NCI-H146 treated with DMSO at 0.1 percent for 48 hours (cell line): ENCODE results near the gene CAMTA1.

Experiments used
- DNase-seq: peaks from one replicate; lab custom pipeline; 2025; ENCODE audit not compliant: unreplicated experiment; lab: John Stamatoyannopoulos, UW

The CAMTA1 gene

DNA sequence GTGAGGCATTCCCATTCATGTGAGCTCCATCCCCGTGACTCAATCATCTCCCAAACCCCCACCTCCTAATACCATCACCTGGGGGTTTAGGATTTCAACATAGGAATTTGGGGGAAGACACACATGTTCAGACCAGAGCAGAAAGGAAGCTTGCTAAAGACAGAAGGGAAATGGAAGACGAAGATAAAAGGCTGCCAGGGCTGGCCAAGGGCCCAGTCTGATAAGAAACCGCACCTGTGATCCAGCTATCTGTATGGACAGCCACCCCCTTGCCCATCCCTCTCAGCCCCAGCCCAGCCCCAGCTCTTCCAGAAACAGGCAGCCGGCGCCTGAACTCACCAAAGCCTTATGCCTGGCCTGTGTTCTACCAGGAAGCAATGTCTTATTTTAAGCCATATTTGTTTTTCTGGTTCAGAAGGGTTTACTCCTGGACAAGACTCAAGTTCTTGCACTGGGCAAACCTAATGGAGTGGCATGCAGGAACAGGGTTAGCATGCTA lies 787.4 kb downstream of the CAMTA1 start:
- DNase-seq = no peak

DNA sequence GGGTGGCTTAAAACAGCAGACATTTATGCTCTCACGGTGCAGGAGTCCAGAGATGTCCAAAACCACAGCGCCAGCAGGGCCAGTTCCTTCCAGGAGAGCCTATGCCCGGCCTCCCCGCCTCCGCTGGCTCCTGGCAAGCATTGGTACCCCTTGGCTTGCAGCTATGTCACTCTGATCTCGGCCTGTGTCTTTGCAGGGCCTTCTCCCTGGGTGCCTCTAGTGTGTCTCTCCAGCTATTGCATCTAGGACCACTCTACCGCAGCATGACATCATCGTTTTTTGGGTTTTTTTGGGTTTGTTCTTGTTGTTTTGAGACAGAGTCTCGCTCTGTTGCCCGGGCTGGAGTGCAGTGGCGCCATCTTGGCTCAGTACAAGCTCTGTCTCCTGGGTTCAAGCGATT lies 788.2 kb downstream of the CAMTA1 start:
- DNase-seq = no peak

DNA sequence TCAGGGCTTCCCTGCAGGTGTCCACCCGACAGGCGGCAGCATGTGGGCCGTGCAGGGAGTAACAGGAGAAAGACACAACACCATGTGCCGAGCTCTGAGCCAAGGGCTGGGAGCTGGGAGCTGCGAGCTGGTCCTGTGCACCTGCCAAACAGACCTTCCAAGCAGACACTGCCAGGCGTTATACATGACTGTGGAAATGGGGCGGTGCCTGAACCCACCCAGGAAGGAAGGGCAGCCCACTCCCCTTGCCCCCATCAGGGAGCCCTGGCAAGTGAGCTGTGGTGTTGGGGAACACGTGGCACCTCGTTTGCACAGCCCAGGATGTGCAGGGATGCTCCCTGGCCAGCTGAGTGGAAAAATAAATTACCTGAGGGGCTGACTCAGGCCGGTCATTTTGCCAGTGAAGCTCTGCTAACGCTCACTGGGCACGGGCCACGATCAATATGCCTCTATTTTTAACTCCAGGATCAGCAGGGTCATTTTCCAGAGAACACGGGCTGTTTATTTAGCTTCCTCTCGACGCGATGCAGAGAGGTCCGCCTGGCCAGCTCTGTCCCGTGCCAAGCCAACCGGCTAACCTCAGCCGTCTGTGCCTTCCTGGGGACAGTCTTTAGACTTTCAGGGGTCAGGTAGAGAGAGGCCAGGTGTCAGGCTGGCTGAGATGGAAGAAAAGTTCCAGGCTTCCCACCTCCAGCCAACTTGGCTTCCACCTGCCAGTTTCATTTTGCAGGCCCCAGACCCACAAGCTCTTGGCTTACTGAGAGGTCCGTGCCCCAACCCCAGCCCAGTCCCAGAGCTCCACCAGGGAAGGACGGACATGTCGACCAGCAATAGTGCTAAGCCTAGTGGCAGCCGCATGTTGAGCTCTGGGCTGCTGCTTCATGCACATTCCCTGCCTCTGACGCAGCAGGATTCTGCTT lies 789.1 kb downstream of the CAMTA1 start:
- DNase-seq = peak; percentile 82

DNA sequence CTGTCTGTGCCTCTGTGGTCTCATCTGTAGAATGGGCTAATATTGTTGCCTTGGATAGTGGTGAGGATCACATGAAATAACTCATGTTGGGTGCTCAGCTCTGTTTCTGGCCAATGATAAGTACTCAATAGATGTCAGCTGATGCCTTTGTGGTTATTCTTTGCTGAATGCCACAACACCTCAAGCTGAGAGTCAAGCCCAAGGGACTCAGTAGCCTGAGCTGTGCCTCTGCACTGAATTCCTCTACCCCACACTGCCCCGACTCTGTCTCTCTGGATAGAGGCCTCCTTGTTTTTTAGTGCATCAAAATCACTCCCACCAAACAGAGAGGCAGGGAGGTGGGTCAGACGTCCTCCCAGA lies 789.8 kb downstream of the CAMTA1 start:
- no peak for DNase-seq

DNA sequence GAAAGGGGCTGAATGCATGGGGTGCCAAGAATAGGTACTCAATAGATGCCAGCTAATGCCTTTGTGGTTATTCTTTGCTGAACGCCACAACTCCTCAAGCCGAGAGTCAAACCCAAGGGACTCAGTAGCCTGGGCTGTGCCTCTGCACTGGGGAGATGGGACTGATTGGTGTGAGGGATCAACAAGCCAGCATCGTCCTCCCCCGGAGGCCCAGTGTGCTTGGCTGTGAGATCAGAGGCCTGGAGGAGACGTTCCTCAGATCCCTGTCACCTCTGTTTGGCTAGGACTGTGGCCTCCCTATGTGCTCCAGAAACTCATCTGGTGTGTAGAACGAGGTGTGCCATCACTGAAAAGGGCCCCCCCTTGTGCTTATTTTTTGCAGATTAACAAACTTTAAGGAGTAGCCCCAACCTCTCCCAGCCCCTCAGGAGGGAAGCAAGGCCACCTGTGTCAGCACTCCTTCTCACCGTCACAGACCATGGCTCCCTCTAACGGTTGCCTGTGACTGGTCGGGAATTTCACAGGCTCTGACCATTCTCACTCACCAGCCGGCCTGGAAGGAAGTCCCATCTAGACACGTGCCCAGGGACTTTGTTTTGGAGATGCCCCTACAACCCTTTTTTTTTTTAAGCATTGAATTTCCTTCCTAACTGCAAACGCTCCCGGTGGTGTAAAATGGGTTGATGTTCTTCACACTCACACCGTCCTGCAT lies 791.8 kb downstream of the CAMTA1 start:
- DNase-seq = no peak

DNA sequence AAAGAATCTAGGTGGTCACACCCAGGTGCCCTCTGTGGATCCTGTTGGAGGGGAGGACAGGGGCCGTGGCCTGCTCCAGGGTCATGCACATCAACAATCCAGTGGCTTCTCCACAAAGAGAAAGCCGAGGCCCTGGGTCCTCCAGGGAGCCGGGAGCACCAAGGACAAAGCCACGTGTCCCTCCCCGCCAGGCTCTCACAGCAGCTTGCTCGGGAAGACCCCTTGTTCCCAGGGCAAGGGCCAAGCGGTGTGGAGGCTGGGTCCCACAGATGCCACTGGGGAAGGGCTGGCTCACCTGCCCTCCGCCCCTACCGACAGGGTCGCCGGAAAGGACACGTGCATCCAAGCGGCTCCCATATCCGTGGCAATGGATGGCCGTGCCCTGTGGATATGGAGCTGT lies 793.0 kb downstream of the CAMTA1 start:
- DNase-seq = no peak

DNA sequence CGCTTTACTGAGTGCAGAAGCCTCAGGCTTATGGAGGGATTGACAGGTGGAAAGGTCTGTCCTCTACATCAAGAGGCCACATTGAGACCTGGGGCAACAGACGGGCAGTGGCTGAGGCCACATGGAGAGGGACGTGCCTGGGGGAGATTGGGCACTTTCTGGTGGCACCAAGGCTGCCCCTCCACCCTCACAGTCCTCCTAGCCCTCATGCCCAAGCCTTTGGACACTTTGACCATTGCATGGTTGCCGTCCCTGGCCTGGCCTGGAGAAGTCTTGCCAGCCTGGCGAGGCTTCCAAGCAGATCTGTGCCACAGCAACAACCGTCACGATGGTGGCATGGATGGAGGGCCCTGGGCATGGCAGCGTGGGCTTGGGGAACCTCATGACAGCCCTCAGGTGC lies 793.8 kb downstream of the CAMTA1 start:
- DNase-seq = no peak

DNA sequence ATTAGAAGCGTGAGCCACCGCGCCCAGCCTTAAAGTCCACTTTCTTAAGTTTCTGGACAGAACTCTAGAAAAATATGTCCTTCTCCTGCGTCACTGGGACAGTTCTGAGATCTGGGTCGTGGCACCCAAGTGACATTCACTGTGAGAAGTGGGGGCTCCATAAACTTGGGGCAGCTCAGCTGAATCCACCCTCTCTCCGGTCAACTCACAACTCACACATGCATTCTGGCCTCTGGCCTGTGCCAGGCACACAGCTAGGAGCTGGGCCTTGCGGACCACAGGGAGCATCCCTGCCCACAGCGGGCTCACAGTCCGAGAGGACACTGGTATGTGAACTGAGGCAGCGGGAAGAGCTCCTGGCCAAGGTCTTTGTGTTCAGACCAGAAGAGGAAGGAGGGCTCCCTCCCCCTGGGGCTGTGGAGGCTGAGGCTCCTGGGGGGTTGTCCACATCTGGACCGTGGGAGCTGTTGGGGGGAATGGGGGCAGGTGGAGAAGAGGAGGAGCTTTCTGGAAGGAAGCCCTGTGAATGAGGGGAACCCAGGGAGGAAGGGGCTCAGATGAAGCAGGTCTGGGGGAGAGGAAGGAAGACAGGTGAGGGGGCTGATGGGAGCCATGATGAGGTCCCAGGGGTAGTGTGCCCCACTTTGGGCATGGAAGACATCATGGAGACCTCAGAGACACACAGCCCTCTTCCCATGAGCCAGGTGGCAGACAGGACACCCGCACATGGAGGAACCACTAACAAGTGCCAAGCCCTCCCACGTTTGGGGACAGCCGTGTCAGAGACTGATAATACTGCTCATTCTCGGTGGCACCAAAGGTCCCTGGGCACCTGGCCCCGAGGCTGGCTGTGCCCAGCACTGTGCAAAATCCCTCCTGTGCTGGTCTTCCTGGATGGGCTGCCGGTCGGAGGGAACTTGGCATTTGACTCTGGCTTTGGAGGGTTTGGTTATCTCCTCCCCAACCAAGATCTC lies 794.9 kb downstream of the CAMTA1 start:
- no peak for DNase-seq

DNA sequence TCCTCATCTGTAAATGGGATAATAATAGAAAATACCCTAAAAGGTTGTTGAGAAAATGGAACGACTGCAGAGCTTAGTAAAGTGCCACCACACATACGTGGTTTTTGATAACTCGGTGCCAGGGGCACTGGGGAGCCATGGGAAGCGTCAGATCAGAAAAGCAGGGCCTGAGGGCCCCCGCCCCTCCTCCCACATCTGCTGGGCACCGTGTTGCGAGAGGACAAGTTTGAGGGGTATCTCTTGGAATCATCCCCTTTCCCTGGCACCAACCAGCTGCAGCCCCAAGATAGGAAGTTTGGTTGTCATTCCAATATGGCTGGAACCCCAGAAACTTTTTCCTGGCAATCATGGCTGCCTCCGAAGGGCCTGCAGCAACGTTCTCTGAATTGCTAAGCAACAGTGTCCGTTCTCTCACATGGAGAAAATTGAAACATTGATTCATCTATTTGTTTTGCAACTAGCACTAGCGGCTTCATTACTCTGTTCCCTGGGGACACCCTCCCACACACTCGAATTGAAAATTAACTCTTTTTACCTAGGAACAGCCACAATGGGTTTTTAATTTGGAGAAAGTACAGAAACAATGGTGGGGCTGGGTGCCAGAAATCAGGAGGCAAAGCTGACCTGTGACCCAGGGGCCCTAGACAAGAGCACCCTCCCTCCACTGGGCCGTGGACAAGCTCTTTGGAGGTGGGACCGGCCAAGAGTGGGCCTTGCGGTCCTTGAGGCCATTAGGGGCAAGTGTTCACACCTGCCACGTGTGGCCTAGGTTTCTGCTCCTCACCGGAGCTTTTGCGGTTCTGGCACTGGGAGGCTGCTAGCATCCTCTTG lies 795.9 kb downstream of the CAMTA1 start:
- DNase-seq = no peak

DNA sequence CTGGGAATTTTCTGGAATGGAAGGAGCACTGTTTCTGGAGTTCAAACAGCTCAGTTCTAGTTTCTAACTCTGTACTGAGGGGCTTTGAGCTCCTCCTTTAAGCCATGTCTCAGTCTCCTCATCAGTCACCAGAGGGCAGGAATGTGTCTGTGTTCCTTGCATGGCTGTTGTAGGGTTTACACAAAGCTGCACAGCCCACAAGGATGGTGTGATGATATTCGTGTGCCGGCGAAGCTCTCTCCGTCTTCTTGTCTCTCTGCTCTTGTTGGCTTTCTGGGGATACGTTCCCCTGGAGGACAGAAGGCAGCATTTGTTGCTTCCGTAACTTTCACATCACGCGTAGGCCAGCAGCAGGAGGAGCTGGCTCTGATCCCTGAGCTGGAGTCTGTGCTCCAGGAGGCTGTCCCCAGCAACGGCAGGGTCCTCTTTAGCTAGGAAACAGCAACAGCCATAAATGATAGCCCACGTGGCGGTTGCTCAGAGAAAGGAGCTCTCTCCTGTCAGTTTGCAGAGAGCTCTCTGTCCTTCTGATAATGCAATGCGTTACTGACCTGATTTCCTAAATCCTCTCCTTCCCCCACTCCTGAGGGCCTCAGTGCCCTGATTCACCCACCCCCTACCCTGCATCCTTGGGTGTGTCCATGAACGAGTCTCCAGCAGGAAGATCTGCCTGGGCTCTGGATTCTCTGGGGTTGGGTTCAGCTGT lies 796.7 kb downstream of the CAMTA1 start:
- no peak for DNase-seq

DNA sequence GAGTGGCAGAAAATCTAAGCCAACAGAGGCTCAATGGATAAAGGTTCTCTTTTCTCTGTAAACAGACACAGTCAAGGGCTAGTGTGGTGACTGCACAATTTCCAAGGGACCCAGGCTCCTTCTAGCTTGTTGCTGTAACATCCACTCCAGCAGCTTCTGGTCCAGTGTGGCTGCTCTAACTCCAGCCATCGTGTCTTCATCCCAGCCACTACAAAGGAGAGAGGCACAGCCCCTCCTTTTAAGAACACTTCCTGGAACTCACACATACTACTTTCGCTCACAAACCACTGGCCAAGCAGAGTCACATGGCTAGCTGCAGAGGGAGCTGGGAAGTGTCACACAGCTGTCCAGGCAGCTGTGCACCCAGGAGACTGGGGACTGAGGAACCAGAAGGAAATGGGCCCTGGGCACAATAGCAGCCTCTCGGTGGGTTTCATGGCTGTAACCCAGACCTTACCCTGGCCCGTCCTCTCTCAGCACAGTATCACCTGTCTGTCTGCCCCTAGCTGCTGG lies 797.3 kb downstream of the CAMTA1 start:
- DNase-seq = no peak

DNA sequence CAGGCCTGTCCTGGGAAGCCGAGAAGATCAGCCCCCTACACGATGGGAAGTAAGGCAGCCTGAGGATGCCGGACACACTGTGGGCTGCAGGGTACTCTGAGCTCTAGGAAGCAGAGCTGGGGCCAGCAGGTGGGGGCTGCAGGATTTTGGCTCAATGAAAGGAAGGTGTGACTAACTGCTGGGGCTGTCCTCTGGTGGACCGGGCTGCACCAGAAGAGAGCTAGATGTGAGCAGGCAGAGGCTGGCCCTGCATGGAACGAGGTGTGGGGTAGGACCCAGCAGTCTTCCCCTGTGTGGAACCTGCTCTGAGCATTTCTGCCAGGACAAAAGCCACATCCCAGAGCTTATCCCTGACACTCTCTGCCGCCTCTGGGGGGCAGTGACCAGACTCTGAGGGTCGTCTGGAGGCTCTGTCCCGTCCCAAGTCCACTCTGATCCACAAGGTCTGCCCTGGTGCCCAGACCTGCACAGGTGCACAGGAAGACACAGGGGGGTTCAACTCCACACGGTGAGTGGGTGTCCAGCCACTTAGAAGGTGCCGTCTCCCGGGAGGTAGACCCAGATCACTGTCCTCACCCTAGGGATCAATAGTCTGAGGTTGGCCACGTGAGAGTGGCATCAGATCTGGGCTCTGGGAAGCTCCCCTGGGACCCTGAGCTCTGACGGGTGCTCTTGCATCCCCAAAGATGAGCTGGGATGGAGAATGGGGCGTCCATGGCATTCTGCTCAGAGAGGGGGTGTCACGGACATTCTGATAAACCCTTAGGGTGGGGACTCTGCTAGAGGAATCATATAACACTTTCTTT lies 798.2 kb downstream of the CAMTA1 start:
- DNase-seq = no peak

DNA sequence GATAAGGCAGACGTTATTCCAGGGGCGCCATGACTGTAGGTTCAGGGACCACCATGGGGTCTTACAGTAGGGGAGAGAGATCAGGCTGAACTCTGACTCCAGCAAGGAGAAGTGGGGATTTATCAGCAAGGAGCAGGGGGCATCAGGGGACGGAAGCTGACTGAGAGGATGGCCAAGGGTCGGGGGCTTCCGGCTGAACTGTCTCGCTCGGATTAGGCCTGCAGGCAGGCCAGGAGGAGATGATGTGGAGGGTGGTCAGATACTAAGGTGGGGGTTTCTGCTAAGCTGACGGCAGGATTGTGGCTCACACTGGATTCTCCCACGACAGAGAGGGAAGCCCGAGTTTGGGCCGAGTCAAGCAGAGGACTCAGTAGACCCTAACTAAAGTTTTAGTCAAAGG lies 798.9 kb downstream of the CAMTA1 start:
- no peak for DNase-seq

DNA sequence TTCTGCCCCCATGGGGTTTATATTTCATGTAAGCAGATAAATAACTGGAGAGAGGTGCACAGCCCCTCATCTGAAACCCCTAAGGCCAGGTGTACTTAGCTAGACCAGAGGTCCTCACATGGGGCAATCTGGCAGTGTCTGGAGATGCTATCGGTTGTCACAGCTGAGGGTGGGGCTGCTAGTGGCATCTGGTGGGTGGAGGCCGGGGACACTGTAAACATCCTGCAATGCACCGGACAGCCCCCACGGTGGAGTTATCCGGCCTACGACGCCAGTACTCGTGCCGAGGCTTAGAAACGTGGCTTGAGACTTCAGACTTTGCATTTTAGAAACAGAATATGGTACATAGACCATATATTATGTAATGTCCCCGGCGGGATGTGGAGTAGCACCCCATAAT lies 799.4 kb downstream of the CAMTA1 start:
- DNase-seq = no peak

DNA sequence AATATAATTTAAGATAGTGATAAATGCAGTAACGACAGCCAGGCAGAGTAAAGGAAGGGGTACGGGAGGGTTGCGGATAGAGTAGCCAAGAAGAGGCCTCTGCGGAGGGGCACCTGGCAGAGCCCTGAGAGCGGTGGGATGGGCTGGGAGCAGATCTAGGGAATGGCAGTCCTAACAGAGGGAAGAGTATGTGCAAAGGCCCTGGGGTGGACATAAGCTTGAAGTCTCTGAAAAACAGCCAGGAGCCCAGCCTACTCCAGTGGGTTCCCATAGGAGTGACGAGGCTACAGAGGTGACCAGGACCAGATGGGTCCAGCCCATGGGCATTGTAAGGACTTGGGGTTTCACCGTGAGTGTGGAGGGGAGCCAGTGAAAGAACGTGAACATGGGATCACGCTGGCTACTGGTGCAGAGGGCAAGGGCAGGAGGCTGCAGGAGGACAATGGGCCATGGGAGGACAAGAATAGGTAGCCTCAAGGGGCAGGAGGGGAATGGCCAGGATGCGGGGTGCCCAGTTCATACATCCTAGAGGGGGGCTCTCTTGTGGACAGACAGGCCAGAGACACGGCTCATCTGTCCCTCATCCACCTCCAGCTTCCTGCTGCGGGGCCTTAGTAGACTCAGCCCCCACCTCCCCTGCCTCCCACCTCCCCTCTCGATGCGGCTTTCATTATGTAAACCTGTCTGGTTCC lies 800.1 kb downstream of the CAMTA1 start:
- DNase-seq = no peak

DNA sequence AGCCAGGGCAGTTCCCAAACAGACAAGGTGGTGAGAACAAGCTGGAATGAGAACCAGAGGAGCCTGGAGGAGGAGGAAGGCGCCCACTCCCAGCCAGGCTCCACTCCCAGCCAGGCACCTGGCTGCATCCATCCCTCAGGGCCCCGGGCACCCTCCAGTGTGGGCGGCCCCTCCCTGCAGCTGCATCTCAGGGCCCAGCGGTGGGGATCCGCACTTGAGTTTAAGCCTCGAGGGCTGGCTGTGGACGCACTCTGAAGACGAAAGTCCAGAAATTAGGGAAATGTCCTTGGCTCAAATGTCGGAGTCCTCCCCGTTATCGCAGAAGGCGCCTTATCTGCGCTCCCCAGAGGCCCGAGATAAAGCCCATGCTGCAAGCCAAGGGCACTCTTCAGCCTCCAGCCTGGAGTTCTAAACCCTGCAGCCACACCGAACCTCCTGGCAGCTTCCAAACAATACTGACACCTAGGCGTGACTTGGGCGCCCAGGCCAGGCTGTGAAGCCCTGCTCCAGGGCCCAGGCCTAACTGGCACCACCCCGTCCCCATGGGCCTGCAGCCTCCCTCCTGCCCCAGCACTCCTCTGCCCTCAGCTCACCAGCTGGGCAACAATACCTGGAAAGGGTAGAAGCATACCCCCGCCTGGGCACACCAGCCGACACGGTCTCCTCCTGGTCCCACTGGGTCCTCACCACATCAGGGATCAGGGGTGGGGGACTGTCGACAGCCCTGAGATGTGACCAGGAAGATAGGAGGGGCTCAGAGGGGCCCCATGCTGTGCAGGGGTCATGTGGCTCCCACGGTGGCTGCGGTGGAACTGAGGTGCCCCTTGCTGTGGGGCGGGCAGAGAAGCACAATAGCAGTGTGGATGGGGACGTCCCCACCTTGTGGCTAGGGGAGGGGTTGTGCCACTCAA lies 801.0 kb downstream of the CAMTA1 start:
- DNase-seq = no peak
